HL-60 (cell line): Measurements from ENCODE around the gene UNC13B.

Experiments used
- DNase-seq, 2 experiments: peaks; one replicate each; pipeline ENCODE4 v3.0.0-alpha.2; 2010 to 2020; ENCODE audit warnings: low read depth in 1 of 2, low spot score in 1 of 2
- H3K27ac ChIP-seq: fragments of 250-450 bp; sonication (Bioruptor Pico); replicated peaks from 2 replicates; pipeline ENCODE4 v1.5.1; 2020; ENCODE audit warnings: mild to moderate bottlenecking, moderate library complexity
- H3K27me3 ChIP-seq: fragments of 250-450 bp; sonication (Bioruptor Pico); 2 replicates; pipeline ENCODE4 v1.5.1; 2021; ENCODE audit warnings: mild to moderate bottlenecking, moderate library complexity; ENCODE audit not compliant: insufficient read depth, poor library complexity, severe bottlenecking
- H3K4me3 ChIP-seq: replicated peaks from 2 replicates; pipeline ENCODE4 v1.5.1; 2011; ENCODE audit warnings: mild to moderate bottlenecking, control low read depth, low read length; ENCODE audit not compliant: insufficient read depth
- GABPA ChIP-seq: IDR thresholded peaks from 2 replicates; pipeline ENCODE4 v1.6.1; 2012; ENCODE audit warnings: low read depth
- POLR2AphosphoS5 ChIP-seq: IDR thresholded peaks from 2 replicates; pipeline ENCODE4 v1.6.1; 2012; ENCODE audit warnings: low read depth
- SPI1 ChIP-seq: IDR thresholded peaks from 2 replicates; pipeline ENCODE4 v1.6.1; 2012; ENCODE audit warnings: low read depth, mild to moderate bottlenecking, borderline replicate concordance
- TF ChIP-seq, protein P1 (sequence below): IDR thresholded peaks from 2 replicates; pipeline ENCODE4 v1.6.1; 2012; ENCODE audit warnings: low read depth; ENCODE audit not compliant: insufficient replicate concordance
- TF ChIP-seq, protein P2 (sequence below): IDR thresholded peaks from one replicate; pipeline ENCODE4 v1.5.1; 2011; ENCODE audit warnings: low read length, control low read depth, inconsistent platforms; ENCODE audit not compliant: insufficient read depth

The UNC13B gene

DNA sequence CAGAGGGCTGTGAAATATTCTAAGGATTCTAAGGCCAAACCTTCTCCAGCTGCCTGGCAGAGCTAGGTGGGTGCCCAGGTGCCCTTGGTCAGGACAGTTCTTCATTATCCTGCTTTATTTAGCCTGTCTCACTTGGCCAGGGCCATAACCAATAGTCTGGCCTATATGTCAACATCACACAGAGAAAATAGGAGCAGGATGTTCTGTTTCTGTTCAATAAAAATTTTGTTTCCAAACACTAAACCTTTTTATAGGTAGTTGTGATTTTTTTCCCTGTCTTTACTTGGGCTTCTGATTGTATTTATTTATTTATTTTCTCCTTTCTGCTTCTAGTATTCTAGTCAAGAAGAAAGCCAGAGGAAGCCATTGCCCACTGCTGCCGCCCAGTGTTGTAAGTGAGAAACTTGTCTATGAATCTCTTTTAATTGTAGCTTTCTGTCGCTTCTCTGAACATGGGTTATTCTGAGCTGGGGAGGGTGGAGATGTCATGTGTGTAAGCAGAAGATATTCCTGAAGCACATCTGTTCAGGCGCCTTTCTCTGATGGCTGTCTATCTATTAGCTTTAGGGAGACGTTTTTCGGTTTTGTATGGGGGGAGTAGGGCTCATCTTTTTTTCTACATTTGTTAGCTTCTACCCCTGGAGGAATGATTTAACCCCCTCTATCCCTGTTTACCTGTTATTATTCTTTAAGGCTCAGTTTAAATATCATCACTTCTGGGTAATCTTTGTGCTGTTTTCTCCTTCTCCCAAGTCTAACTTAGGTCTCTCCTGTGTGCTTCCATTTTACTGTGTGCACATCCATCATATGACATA lies 97.1 kb downstream of the UNC13B start:
- DNase-seq, result peak in 1 of 2 experiments; percentile 54
- Histone ChIP-seq H3K27me3 (no peaks in the 10 kb centered on the region), H3K4me3 (no peak overlapping the region), H3K27ac (peak overlapping the region; percentile 50)
- no peak for TF ChIP-seq SPI1
- no peak for TF ChIP-seq POLR2AphosphoS5
- TF ChIP-seq, protein P1, sequence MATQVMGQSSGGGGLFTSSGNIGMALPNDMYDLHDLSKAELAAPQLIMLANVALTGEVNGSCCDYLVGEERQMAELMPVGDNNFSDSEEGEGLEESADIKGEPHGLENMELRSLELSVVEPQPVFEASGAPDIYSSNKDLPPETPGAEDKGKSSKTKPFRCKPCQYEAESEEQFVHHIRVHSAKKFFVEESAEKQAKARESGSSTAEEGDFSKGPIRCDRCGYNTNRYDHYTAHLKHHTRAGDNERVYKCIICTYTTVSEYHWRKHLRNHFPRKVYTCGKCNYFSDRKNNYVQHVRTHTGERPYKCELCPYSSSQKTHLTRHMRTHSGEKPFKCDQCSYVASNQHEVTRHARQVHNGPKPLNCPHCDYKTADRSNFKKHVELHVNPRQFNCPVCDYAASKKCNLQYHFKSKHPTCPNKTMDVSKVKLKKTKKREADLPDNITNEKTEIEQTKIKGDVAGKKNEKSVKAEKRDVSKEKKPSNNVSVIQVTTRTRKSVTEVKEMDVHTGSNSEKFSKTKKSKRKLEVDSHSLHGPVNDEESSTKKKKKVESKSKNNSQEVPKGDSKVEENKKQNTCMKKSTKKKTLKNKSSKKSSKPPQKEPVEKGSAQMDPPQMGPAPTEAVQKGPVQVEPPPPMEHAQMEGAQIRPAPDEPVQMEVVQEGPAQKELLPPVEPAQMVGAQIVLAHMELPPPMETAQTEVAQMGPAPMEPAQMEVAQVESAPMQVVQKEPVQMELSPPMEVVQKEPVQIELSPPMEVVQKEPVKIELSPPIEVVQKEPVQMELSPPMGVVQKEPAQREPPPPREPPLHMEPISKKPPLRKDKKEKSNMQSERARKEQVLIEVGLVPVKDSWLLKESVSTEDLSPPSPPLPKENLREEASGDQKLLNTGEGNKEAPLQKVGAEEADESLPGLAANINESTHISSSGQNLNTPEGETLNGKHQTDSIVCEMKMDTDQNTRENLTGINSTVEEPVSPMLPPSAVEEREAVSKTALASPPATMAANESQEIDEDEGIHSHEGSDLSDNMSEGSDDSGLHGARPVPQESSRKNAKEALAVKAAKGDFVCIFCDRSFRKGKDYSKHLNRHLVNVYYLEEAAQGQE, result no peak
- TF ChIP-seq, protein P2, sequence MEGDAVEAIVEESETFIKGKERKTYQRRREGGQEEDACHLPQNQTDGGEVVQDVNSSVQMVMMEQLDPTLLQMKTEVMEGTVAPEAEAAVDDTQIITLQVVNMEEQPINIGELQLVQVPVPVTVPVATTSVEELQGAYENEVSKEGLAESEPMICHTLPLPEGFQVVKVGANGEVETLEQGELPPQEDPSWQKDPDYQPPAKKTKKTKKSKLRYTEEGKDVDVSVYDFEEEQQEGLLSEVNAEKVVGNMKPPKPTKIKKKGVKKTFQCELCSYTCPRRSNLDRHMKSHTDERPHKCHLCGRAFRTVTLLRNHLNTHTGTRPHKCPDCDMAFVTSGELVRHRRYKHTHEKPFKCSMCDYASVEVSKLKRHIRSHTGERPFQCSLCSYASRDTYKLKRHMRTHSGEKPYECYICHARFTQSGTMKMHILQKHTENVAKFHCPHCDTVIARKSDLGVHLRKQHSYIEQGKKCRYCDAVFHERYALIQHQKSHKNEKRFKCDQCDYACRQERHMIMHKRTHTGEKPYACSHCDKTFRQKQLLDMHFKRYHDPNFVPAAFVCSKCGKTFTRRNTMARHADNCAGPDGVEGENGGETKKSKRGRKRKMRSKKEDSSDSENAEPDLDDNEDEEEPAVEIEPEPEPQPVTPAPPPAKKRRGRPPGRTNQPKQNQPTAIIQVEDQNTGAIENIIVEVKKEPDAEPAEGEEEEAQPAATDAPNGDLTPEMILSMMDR, result peak; percentile 38

DNA sequence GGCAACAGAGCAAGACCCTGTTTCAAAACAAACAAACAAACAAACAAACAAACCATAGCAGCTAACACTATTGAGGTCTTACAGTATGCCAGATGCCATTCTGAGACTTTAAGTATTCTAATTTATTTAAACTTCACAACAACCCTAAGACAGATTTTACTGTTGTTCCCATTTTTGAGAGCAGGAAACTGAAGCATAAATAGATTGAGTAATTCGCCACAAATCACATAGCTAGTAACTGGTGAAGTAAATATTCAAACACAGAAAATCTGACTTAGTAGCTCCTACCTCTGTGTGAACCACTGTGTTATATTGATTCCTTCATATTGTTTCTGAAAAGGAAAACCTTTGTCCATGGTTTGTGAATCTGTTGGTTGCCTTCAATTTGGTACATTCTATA lies 98.4 kb downstream of the UNC13B start:
- no peak overlapping the region for H3K4me3 ChIP-seq
- DNase-seq, result no peak
- H3K27ac ChIP-seq, result no peak overlapping the region
- H3K27me3 ChIP-seq, result no peaks in the 10 kb centered on the region
- TF ChIP-seq SPI1, result no peak
- no peak for TF ChIP-seq GABPA
- TF ChIP-seq, protein P2, result no peak
- TF ChIP-seq POLR2AphosphoS5, result no peak
- TF ChIP-seq, protein P1, result no peak

DNA sequence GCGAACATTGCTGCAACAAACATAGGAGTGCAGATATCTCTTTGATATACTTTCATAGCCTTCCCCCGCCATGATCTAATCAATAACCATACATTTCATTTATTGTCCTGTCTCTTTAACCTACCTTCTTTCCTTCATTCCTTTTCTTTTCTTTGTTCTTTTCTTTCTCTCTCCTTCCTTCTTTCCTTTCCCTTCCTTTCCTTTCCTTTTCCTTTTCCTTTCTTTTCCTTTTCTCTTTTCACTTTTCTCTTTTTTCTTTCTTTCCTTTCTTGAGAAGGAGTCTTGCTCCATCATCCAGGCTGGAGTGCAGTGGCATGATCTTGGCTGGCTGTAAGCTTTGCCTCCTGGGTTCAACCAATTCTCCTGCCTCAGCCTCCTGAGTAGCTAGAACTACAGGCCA lies 100.3 kb downstream of the UNC13B start:
- DNase-seq, result no peak
- TF ChIP-seq SPI1 (no peak), POLR2AphosphoS5 (no peak), GABPA (no peak)
- TF ChIP-seq, protein P2, result no peak
- TF ChIP-seq, protein P1, result no peak

More for the DNA sequence above, 100.3 kb downstream of the UNC13B start:
- Histone ChIP-seq H3K27ac (no peak overlapping the region), H3K4me3 (no peak overlapping the region), H3K27me3 (no peaks in the 10 kb centered on the region)
